ENCODE data around the gene PACSIN1.

PACSIN1 gene

GRCh38 chr6:34580707-34581560 lies 115.1 kb downstream of the PACSIN1 start:
- DNase-seq (ENCODE audit: low read depth), result peak; percentile 18
- TF ChIP-seq CTCF (conservative IDR thresholded peaks at IDR 0.05; ENCODE audit: low read depth, low read length), result no peak
- H3K4me3 ChIP-seq (ENCODE audit: low read depth, low read length), result no peak overlapping the region

- no peak overlapping the region for H3K4me3 ChIP-seq (ENCODE audit: low read depth, low read length)
- no peak for TF ChIP-seq CTCF (conservative IDR thresholded peaks at IDR 0.05; ENCODE audit: low read depth, low read length)
- DNase-seq (ENCODE audit: low read depth), result no peak
These were observed 115.7 kb downstream of the PACSIN1 start for GRCh38 chr6:34581561-34581920.

GRCh38 chr6:34583461-34583860 lies 117.6 kb downstream of the PACSIN1 start:
- no peak overlapping the region for H3K4me3 ChIP-seq (ENCODE audit: low read depth, low read length)
- no peak for DNase-seq (ENCODE audit: low read depth)
- peak; percentile 28 for TF ChIP-seq CTCF (conservative IDR thresholded peaks at IDR 0.05; ENCODE audit: low read depth, low read length)

GRCh38 chr6:34583861-34584604 lies 118.2 kb downstream of the PACSIN1 start:
- H3K4me3 ChIP-seq (ENCODE audit: low read depth, low read length), result no peak overlapping the region
- DNase-seq (ENCODE audit: low read depth), result no peak
- TF ChIP-seq CTCF (conservative IDR thresholded peaks at IDR 0.05; ENCODE audit: low read depth, low read length), result no peak

- DNase-seq (ENCODE audit: low read depth), result no peak
- TF ChIP-seq CTCF (conservative IDR thresholded peaks at IDR 0.05; ENCODE audit: low read depth, low read length), result peak; percentile 2
- H3K4me3 ChIP-seq (ENCODE audit: low read depth, low read length), result no peak overlapping the region
These were observed 118.8 kb downstream of the PACSIN1 start for GRCh38 chr6:34584694-34585093.
